ES-I3 (cell line): ENCODE results near the gene ZNHIT6.
"Not testable (repeated sequence)": the region's sequence is repeated elsewhere in the genome, so short reads cannot be mapped to it uniquely, and the experiment has no call there.

ENCODE experiments used
- H3K36me3 ChIP-seq: 2 replicates; pipeline ENCODE4 v1.6.1; 2013; ENCODE audit warnings: mild to moderate bottlenecking, low read length, control low read depth, moderate library complexity; ENCODE audit not compliant: insufficient read depth
- H3K4me1 ChIP-seq: 2 replicates; pipeline ENCODE4 v1.6.1; 2013; ENCODE audit warnings: mild to moderate bottlenecking, control low read depth, low read length; ENCODE audit not compliant: insufficient read depth
- H3K9ac ChIP-seq: 2 replicates; pipeline ENCODE4 v1.6.1; 2013; ENCODE audit warnings: low read depth, mild to moderate bottlenecking, low read length, moderate library complexity
- H3K9me3 ChIP-seq: 2 replicates; pipeline ENCODE4 v1.6.1; 2013; ENCODE audit warnings: mild to moderate bottlenecking, low read length, moderate library complexity; ENCODE audit not compliant: control insufficient read depth, insufficient read depth

ZNHIT6 gene

DNA sequence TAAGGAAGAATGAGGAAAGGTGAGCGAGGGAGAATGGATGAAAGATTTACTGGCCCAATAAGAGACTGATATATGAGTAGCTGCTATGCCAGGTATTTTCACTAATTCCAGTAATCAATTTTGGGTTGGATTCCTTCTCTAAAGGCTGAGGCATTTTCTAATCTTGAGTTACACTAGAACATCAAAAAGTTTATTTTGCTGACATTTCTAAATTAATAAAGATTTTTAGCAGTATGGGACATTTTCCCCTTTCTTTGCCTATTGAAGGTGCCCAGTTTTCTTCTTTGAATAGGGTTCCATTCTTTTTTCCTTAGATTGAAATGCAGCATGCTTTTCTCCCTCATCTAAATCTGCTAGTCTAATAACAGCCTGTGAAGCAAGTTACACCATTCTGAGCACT is 52.9 kb downstream of the ZNHIT6 start:
- Histone ChIP-seq H3K9ac (no peak overlapping the region), H3K36me3 (peaks cover 7% of the 10 kb centered on the region; the same call in 1 of the 2 replicates), H3K4me1 (peaks cover 6% of the 10 kb centered on the region; the same call in 1 of the 2 replicates), H3K9me3 (no peaks in the 10 kb centered on the region)

DNA sequence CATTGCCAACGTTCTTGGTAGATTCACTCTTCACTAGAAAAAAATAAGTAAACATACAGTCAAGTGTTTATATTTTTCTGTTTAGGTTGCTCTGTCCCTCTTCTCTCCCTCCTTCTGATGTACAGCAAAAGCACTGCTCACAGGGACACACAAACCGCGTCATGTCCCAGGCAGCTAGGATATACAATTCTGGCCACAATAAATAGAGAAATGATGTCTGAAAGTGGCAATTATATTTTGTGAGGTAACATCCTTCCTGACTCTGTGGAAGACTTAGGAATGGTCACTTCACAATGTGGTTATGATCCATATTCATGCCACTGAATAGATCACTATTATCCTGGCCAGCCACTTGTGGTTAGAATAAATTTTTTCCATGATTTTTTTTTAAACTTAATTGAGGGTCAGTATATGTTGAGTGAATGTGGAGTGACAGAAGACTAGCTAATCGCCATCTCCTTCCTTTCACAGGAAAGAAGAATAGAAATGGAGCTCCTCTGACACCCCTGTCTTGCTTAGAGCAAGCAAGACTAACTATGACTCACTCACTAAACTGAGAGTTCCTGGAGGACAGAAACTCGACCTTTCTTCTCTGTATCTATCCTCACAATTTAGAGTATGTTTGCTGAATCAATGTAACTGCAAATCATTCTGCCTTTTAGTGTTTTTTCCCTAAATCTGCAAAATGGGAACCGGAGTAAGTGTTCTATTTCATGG is 54.0 kb downstream of the ZNHIT6 start:
- Histone ChIP-seq H3K9me3 (peaks cover 8% of the 10 kb centered on the region; the same call in 1 of the 2 replicates), H3K9ac (no peak overlapping the region), H3K4me1 (peaks cover 6% of the 10 kb centered on the region; the same call in 1 of the 2 replicates), H3K36me3 (peaks cover 11% of the 10 kb centered on the region; the same call in 1 of the 2 replicates)

DNA sequence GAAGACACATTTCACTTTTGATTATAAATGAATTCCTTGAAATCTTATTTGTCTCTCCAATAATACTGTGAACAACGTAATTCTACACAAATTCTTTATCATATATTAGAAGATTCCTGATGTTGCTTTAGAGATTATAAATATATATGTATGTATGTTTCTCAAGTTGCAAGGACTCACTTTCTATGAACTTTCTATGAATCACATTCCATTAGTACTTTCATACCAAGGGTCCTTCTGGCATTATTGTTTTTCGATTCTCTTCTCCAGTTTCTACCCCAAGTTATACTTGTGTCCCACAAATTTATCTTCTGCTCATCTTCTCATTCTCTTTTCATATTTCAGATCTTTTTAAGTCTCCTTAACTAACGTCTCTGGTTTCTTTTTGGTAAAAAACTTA is 55.9 kb downstream of the ZNHIT6 start:
- Histone ChIP-seq H3K9me3 (peaks cover 16% of the 10 kb centered on the region; the same call in 1 of the 2 replicates), H3K4me1 (peaks cover 6% of the 10 kb centered on the region; the same call in 1 of the 2 replicates), H3K9ac (no peak overlapping the region), H3K36me3 (peaks cover 11% of the 10 kb centered on the region; the same call in 1 of the 2 replicates)

DNA sequence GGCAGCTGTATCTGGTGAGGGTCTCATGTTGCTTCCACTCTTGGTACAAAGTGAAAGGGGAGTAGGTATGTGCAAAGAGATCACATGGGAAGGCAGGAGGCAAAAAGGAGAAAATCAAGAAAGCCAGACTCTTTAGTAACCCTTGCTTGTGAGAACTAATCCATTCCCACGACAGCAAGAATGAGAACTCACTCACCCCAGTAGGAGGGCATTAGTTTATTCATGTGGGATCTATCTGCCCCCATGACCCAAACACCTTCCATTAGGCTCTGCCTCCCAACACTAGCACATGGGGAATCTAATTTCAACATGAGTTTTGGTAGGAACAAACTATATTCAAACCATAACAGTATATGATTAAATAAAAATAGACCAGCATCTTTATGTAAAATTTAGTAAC is 57.6 kb downstream of the ZNHIT6 start:
- H3K4me1 ChIP-seq = peaks cover 6% of the 10 kb centered on the region; the same call in 1 of the 2 replicates

DNA sequence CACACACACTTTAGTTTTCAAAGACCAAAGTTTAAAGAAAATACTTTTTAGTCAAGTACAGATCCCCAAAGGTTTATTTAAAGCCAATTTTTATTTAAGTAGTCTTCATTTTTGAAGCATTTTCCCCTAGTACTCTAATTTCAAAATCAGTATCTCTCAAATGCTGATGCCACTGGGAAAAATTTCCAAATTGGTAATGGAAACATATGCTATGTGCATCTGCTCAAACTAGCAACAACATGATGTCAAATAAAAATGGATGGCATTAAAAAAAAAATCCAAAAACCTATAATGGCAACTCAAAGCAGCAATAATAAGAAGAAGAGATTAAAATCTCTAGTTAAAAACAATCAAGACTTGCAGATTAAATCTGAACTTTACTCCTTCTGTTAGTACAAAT is 58.6 kb downstream of the ZNHIT6 start:
- Histone ChIP-seq H3K9ac (no peak overlapping the region), H3K36me3 (peaks cover 11% of the 10 kb centered on the region; the same call in 1 of the 2 replicates)

More for the DNA sequence above, 57.6 kb downstream of the ZNHIT6 start:
- Histone ChIP-seq H3K36me3 (peaks cover 11% of the 10 kb centered on the region; the same call in 1 of the 2 replicates), H3K9ac (no peak overlapping the region), H3K9me3 (peaks cover 16% of the 10 kb centered on the region; the same call in 1 of the 2 replicates)

DNA sequence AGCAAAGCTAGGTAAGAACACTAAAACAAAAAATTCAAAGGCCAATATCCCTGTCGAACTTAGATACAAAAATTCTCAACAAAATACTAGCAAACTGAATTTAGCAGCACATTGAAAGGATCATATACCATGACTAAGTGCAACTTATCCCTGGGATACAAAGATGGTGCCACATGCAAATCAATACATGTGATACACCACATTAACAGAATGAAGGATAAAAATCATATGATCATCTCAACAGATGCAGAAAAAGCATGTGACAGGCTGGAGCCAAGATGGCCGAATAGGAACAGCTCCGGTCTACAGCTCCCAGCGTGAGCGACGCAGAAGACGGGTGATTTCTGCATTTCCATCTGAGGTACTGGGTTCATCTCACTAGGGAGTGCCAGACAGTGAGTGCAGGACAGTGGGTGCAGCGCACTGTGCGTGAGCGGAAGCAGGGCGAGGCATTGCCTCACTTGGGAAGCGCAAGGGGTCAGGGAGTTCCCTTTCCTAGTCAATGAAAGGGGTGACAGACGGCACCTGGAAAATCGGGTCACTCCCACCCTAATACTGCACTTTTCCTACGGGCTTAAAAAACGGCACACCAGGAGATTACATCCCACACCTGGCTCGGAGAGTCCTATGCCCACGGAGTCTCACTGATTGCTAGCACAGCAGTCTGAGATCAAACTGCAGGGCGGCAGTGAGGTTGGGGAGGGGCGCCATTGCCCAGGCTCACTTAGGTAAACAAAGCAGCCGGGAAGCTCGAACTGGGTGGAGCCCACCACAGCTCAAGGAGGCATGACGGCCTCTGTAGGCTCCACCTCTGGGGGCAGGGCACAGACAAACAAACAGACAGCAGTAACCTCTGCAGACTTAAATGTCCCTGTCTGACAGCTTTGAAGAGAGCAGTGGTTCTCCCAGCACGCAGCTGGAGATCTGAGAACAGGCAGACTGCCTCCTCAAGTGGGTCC is 66.4 kb downstream of the ZNHIT6 start:
- H3K9ac ChIP-seq = peak overlapping the region; percentile 46; the same call in 1 of the 2 replicates
- H3K9me3 ChIP-seq, H3K4me1 ChIP-seq, H3K36me3 ChIP-seq: not testable (repeated sequence)

More for the DNA sequence above, 58.6 kb downstream of the ZNHIT6 start:
- peaks cover 2% of the 10 kb centered on the region; the same call in 1 of the 2 replicates for H3K4me1 ChIP-seq
- H3K9me3 ChIP-seq = peaks cover 16% of the 10 kb centered on the region; the same call in 1 of the 2 replicates

DNA sequence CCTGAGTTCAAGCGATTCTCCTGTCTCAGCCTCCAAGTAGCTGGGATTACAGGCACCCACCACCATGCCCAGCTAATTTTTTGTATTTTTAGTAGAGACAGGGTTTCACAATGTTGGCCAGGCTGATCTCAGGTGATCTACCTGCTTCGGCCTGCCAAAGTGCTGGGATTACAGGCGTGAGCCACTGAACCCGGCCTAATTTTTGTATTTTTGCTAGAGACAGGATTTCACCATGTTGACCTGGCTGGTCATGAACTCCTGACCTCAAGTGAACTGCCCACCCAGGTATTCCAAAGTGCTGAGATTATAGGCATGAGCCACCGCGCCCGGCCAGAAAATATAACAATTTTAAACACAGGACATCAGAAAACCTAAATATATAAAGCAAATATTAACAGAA is 68.3 kb downstream of the ZNHIT6 start:
- not testable (repeated sequence) for H3K9me3 ChIP-seq, H3K9ac ChIP-seq, H3K36me3 ChIP-seq, H3K4me1 ChIP-seq

DNA sequence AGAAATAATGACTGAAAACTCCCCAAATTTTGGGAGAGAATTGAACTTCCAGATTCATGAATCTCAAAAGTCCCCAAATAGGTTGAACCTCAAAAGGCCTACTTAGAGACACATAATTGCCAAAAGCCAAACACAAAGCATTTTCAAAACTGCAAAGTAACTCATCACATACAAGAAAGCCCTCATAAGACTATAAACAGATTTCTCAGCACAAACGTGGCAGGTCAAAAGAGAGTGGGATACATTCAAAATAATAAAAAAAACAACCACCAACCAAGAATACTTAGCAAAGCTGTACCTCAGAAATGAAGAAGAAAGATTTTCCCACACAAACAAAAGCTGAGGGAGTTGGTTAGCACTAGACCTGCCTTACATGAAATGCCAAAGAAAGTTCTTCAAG is 69.8 kb downstream of the ZNHIT6 start:
- peaks cover 5% of the 10 kb centered on the region; the same call in 1 of the 2 replicates for H3K36me3 ChIP-seq

DNA sequence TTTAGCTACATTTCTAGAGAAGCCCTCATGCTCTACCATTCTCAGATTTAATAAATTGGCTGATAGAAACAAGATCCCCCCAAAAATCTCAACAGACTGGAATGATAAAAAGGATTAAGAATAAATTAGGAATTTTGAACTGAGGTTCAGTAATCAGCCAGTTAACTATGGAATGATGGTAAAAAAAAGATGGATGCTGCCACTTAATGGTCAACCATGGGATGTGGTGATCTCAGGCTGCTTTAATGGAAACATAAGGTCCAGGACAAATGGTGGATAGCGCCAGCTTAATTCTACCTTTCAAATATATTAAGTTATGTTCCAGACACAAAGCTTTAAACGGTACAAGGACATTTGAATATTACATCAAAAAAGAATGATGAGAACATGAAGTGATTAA is 77.7 kb downstream of the ZNHIT6 start:
- H3K9me3 ChIP-seq = peaks cover 3% of the 10 kb centered on the region; the same call in 1 of the 2 replicates
- peaks cover 22% of the 10 kb centered on the region for H3K4me1 ChIP-seq
- H3K9ac ChIP-seq = no peak overlapping the region
- no peaks in the 10 kb centered on the region; the same call in 1 of the 2 replicates for H3K36me3 ChIP-seq

More for the DNA sequence above, 69.8 kb downstream of the ZNHIT6 start:
- H3K9ac ChIP-seq = no peak overlapping the region
- peaks cover 6% of the 10 kb centered on the region; the same call in 1 of the 2 replicates for H3K9me3 ChIP-seq
- H3K4me1 ChIP-seq = no peaks in the 10 kb centered on the region; the same call in 1 of the 2 replicates

DNA sequence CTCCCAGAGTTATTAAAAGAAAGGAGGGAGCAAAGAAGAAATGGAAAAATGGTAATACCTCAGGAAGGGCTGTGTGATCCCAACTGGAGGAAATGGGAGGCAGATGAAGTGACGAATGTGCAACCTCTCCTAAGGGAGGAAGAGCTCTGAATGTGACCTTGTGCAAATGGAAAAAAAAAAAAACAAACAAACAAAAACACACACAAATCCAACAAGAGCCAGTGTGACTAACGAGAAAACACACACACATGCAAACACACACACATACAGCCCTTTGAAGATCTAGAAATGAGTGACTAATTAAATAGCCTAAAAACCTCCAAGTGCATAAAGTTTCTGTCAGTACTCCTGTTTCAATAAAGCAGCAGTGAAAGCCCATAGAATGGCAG is 78.7 kb downstream of the ZNHIT6 start:
- H3K9me3 ChIP-seq = peaks cover 3% of the 10 kb centered on the region; the same call in 1 of the 2 replicates
- H3K9ac ChIP-seq = no peak overlapping the region
- no peaks in the 10 kb centered on the region; the same call in 1 of the 2 replicates for H3K36me3 ChIP-seq
- H3K4me1 ChIP-seq = peaks cover 22% of the 10 kb centered on the region

DNA sequence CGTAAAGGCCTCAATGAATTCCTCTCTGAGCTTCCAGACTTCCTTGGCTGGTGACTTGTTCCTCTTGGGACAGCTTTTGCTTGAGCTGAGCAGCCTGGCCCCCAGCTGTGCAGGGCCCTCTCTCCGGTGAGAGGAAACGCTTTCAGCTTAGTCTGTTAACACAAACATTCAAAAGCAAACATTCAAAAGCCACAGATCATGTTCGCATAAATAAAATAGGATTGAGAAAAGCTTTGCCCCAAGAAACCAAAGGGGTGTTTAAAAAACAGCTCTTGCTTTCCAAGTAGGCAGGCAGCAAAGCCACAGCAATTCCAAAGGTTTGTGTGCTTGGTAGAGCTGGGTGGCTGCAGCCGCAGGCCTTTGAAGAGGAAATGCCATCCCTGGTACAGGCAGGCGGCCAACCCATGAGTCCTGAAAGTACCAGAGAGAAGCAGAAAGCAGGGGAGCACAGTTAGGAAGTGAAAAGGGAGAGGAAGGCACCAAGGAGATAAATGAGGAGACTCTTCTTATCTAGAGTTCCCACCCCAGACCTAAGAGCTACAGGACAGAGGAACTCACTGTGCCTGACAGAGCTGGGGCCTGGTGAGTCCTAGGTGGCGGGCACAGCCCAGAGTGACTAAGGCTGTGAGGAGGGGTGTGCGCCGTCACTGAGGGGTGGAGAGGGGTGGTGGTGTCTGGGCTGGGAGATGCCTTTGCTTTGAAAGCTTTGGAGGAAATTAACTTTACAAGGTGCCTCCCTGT is 79.3 kb downstream of the ZNHIT6 start:
- peaks cover 5% of the 10 kb centered on the region; the same call in 1 of the 2 replicates for H3K9me3 ChIP-seq
- H3K9ac ChIP-seq = no peak overlapping the region
- no peaks in the 10 kb centered on the region; the same call in 1 of the 2 replicates for H3K36me3 ChIP-seq
- H3K4me1 ChIP-seq = peaks cover 22% of the 10 kb centered on the region

DNA sequence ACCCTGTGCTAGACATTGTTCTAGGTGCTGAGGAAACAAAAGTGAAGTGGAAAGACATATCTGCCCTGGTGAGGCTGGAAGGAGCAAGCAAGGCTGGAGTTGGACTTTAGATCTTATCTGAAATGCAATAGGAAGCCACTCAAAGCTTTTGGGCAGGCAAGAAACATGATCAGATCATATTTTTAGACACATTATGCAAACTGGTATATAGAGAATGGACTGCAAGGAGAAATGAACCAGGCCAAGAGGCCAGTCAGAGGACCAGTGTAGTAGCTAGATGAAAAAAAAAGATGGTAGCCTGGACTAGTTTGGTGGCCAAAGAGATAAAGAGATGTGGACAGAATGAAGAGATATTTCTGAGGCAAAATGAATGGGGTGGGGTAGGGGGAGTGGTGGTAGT is 81.4 kb downstream of the ZNHIT6 start:
- H3K9me3 ChIP-seq = peaks cover 18% of the 10 kb centered on the region
- peaks cover 22% of the 10 kb centered on the region for H3K4me1 ChIP-seq
- no peak overlapping the region for H3K9ac ChIP-seq
- H3K36me3 ChIP-seq = no peaks in the 10 kb centered on the region; the same call in 1 of the 2 replicates

DNA sequence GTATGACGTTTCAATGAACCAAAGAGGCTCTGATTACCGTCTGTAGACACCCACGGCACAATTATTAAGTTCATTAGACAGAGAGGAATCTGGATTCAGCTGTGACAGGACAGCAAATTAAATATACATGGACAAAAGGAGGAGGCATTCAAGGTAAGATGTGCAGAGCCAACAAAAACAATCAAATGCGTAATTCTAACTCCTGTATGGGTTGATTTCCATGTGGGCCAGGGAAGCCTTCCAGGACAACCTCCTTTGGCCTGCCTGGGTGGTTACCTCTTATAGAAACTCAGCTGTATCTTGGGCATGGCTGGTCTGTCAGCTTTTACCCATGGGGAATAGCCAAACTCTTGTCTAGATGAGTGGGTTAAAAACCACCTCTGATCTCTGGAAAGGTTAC is 83.9 kb downstream of the ZNHIT6 start:
- Histone ChIP-seq H3K36me3 (no peaks in the 10 kb centered on the region; the same call in 1 of the 2 replicates), H3K4me1 (peaks cover 14% of the 10 kb centered on the region), H3K9ac (no peak overlapping the region), H3K9me3 (peaks cover 22% of the 10 kb centered on the region)
